NCI-H1436 treated with DMSO at 0.1 percent for 48 hours (cell line): ENCODE data around the gene PNPLA1.

Experiments
- DNase-seq: peaks from one replicate; lab custom pipeline; 2025; lab: John Stamatoyannopoulos, UW

The PNPLA1 gene

DNA sequence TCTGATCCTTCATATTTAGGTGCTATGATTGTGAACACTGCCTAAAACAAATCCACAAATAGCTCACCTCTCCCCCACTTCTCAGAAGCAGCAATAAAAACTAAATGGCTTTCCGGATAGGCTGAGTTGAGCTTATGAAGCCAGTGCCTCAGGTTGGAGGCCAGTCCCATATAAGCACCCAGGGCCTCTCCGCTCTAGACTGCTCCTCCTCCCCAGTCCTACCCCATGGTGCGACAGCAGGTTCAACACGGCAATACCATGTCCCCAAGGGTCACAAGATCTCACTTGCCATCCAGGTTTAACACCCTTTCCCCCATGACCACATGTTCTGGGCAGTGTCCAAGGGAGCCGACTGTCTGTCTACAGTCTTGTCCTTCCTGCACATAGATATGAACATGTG lies 46.1 kb downstream of the PNPLA1 start:
- DNase-seq, result no peak

GRCh38 chr6:36317623-36318022 lies 47.8 kb downstream of the PNPLA1 start:
- DNase-seq, result no peak

- no peak for DNase-seq
Observed at GRCh38 chr6:36318690-36319435, 49.0 kb downstream of the PNPLA1 start.

DNA sequence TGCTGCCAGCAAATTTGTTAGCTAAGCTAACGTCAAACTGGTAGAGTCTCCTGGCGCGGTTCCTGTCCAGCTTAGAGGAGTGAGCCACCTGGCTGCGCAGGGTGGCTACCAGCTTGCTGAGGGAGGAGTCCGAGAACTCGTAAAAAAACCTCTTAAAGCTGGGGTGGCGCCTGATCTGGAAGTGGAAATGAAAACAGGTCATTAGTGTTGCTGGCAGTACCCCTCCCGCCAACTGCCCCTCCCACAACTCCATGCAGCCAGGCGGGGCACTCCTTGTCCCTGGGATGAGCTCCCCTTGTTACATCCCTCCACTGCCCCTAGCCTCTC lies 49.5 kb downstream of the PNPLA1 start:
- no peak for DNase-seq

DNA sequence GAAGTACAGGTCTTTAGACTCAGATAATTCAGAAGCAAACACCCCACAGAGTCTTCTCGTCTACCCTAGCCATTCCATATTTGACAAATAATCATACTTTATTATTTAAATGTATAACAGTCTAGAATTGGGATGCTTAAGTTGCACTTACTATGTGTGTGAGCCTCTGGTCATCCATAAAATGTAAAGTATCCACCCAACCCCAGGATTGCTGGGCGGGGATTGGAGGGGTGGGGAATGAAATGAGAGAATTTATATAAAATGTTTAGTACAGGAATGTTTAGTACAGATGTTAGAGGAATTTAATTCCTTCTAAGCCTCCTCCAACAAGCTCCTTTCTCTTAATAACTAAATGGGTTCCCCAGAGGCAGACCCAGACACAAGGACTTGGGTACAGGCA lies 50.0 kb downstream of the PNPLA1 start:
- no peak for DNase-seq

GRCh38 chr6:36320475-36320874 lies 50.6 kb downstream of the PNPLA1 start:
- no peak for DNase-seq

DNA sequence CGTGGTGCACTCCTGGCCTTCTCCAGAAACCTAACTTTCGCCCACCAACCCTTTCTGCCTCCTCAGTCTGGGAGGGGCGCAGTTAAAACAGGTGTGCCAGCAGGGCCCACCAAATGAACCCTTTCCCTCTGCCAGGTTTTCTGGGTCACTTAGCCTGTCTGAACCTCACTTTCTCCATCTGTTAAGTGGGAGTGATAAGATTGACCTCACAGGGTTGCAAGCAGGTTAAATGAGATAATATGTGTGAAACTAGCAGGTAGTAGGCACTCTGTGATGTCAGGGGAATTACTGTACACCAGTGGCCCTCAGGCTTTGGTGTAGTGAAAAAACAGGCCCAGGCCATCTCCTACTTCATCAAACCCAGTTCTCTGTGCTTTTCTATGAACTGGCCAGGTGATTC lies 52.7 kb downstream of the PNPLA1 start:
- DNase-seq, result no peak

DNA sequence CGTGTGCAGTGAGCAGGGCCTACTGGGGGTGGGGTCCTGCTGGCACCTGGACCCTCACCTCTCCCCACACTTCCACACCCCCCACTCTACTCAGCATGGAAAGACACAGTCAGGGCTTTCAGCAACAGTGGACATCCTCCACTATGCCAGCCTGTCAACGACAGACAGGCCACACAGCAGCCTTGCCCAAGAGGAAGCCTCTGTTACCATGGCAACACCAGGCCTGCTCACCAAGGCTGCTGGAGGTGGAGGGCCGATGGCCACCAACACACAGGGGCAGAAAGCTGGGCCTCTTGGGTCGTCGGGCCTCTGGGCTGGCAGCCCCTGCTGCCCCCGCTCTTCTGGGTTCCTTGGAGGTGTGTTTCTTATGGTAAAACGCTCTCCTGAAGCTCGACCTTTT lies 53.2 kb downstream of the PNPLA1 start:
- no peak for DNase-seq

DNA sequence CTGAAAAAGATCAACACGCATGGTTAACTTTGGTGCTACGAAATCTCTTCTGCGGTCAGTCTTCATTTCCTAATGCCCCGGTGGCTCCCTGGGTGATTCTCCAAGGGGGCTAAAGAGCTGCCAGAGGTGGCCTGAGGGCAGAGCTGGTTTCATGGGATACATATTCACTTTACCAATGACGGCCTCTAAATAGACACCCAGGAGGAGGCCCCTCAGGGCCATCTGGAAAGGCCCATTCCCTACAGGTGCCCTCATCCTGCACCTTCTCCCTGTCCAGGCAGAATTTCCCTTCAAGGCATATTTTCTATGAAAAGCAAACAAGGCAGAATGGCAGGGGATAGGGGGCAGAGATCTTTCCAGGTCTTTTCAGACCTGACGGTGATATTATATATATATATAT lies 54.3 kb downstream of the PNPLA1 start:
- no peak for DNase-seq

DNA sequence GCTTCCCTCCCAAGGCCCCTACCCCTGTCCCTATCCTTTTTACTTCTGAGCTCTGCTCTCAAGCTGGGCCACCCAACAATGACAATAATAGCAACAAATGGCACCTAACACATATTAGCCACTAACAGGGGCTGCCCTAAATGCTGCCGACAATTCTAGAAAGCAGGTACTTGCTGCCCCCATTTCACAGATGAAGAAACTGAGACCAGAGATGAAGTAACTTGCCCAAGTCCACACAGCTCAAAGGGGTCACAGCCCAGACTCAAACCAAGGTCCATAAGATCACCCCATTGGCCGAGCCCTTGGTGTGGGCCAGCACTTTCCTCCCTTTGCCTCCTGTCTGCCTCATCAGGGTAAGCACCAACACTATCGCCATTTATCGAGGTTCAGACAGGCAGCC lies 54.9 kb downstream of the PNPLA1 start:
- DNase-seq, result no peak

DNA sequence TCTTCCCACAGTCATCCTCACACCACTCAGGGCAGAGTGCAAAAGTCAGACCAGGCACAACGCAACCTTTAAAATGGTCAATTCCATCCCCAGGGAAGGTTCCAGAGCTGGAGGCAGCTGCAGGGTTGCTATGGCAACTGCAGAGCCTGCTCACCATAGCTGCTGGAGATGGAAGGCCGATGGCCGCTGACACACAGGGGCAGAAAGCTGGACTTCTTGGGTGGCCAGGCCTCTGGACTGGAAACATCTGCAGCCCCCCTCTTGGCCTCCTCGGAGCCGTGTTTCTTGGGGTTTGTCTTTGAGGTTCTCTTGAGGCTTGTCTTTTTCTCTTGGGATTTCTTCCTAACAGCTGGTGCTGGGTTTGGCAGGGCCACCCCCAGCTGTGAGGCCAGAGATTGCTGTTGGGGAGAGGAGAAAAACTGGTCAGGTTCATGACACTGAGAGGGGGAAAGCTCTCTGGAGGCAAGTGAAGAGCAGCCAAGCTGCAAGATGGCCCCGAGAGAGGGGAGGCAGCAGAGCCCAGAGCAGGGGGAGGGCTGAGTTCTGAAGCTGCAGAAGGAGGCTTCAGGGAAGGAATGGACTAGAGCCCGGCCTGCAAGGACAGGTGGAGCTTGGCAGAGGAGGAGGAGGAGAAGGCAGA lies 56.6 kb downstream of the PNPLA1 start:
- no peak for DNase-seq

GRCh38 chr6:36327226-36327918 lies 57.5 kb downstream of the PNPLA1 start:
- DNase-seq, result no peak

DNA sequence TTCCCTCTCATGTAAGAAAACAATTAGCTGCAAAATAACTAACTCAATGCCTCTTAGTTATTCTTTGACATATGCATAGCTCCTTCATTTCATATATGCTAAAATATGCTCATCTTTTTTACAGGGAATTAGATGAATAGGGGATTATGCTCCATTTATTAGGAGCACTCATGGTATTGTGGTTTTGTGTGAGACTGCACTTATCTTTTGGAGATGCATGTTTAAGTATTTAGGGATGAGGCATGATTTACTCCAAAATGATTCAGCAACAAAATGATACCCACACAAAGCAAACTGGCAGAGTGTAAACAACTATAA lies 58.0 kb downstream of the PNPLA1 start:
- no peak for DNase-seq

DNA sequence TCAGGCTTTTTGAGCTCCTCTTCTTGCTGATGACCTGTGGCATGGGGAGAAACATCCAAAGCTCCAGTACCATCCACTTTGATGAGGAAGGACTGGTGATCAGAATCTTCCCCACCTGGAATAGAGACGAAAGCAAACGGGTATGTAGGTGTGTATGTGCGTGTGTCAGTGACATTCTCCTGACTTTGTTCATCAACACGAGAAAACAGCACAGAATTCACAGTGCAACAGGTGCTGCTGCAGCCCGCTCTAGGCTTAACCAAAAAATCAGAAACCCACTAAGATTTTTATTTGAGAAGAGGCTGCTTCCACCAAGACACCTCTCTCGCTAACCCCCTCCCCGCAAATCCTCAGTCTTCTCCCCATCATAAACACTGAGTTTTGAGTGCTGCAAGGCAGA lies 58.7 kb downstream of the PNPLA1 start:
- no peak for DNase-seq

GRCh38 chr6:36329798-36330291 lies 60.0 kb downstream of the PNPLA1 start:
- no peak for DNase-seq

GRCh38 chr6:36330366-36330765 lies 60.5 kb downstream of the PNPLA1 start:
- DNase-seq, result no peak

DNA sequence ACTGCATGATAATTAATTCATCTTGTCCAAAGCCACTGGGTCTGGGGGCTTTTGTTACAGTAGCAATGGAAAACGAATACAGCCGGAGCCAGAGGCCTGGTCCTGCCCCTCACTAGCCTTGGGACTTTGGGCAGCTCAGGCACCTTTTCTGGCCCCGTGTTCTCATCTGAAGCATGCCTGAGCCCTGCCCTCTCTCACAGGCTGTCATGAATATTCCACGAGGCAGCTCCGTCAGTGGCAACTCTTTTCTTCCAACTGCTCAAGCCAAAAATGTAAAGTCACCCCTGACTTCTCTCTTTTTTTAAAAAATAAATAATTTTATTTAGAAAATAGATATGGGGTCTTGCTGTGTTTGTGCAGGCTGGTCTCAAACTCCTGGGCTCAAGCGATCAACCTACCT lies 61.5 kb downstream of the PNPLA1 start:
- DNase-seq, result no peak

- DNase-seq, result no peak
Observed at GRCh38 chr6:36333171-36333895, 63.5 kb downstream of the PNPLA1 start.

- no peak for DNase-seq
Observed at GRCh38 chr6:36333931-36334725, 64.3 kb downstream of the PNPLA1 start.

- no peak for DNase-seq
Observed at GRCh38 chr6:36334832-36335459, 65.1 kb downstream of the PNPLA1 start.

GRCh38 chr6:36335465-36336207 lies 65.8 kb downstream of the PNPLA1 start:
- DNase-seq, result no peak
